ENCODE measurements around the gene CHAF1A. TPM values are rescaled to one million over a fixed set of nuclear protein-coding genes. Genes with fewer than 3 reads are reported as not detected.
A peak's percentile ranks its signal among the peaks of the same experiment; 100 is the strongest.

The CHAF1A gene
- total RNA-seq, 3 donors from 2014 or later: 17.3 to 24.9 (median 18.1) TPM

DNA sequence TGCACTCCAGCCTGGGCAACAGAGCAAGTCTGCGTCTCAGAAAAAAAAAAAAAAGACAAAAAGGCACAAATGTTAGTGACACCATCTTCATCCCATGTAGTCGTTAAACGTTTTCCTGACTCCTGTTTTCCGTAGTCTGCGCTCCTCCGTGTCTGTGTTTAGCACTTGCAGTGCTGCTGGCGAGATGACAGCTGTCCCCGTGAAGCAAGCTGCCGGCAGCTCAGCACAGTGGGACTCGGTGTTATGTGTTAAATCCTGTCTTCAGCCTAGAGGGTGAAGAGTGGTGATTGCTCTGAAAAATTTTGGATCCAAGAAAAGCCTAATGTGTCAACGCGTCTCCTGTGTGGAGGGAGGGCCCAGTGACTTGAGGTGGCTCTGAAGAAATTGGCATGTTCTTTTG, 36.8 kb downstream of the CHAF1A start:
- no peak for DNase-seq
- intact Hi-C loops (cut with DNase I, micrococcal nuclease): no loop called here
- TF ChIP-seq CTCF (IDR thresholded peaks at IDR 0.05): no peak
- H3K9me3 ChIP-seq: no peaks in the 10 kb centered on the region
- H3K36me3 ChIP-seq (ENCODE audit: low read depth): no peaks in the 10 kb centered on the region
- no peak overlapping the region for H3K4me3 ChIP-seq
- no peaks in the 10 kb centered on the region for H3K4me1 ChIP-seq (ENCODE audit: low read depth)
- ATAC-seq: no peak

DNA sequence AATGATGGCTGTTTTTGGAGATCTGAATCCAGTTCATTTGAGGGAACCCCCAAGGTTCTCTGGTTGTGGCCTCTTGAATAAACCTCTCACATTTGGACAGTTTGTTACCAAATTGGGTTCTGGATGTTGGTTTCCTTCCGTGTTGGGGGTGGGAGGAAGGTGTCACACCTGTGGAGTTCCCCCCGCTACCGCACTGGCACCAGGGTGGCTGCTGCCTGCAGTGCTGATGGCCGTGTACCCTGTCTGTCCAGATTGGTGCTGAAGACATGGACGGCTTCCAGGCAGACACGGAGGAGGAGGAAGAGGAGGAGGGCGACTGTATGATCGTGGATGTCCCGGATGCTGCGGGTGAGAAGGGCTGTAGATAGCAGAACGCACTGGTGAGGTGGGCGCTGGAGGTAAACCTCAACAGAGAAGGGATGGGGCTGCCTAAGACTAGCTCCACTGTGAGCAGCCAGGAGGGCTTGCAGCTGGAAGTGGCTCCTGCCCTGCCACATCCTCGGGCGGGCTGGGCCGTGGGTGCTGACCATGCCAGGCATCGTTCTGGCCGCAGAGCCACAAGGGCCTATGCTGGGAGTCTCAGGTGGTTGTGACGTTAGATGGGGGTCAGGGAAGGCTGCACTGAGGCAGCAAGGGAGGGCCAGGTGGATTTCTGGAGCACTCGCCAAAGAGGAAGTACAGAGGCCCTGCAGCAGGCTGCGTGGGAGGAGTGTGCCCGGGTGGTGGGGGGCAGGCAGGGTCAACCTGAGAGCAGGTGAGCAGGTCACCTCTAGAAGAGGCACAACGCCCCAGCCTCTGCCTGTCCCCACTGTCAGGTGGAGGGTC, 39.8 kb downstream of the CHAF1A start:
- peaks cover 3% of the 10 kb centered on the region for H3K36me3 ChIP-seq (ENCODE audit: low read depth)
- intact Hi-C loops (cut with DNase I, micrococcal nuclease): no loop called here
- no peak for ATAC-seq
- H3K9me3 ChIP-seq: no peaks in the 10 kb centered on the region
- no peak for TF ChIP-seq CTCF (IDR thresholded peaks at IDR 0.05)
- DNase-seq: no peak
- no peak overlapping the region for H3K4me3 ChIP-seq
- H3K4me1 ChIP-seq (ENCODE audit: low read depth): no peaks in the 10 kb centered on the region

DNA sequence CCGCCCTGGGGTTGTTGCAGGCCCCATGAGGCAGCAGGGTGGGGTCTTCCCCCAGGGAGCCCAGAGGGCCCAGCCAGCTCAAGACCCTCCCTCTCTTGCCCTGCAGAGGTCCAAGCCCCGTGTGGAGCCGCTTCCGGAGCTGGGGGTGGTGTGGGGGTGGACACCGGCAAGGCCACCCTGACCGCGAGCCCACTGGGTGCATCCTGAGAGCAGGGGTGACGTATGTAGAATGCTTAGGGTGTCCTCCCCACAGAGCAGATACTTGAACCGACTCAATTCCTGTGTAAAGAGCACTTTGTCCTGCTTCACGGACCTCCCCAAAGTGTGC, 40.3 kb downstream of the CHAF1A start:
- no peak for ATAC-seq

GRCh38 chr19:4443188-4443587, 40.7 kb downstream of the CHAF1A start:
- Histone ChIP-seq H3K36me3 (ENCODE audit: low read depth) (peaks cover 8% of the 10 kb centered on the region), H3K4me3 (no peak overlapping the region), H3K4me1 (ENCODE audit: low read depth) (no peaks in the 10 kb centered on the region), H3K9me3 (no peaks in the 10 kb centered on the region)
- DNase-seq (no peak), ATAC-seq (no peak)
- intact Hi-C loops (cut with DNase I, micrococcal nuclease): no loop called here
- no peak for TF ChIP-seq CTCF (IDR thresholded peaks at IDR 0.05)

More for the DNA sequence above, 40.3 kb downstream of the CHAF1A start:
- no peak for TF ChIP-seq CTCF (IDR thresholded peaks at IDR 0.05)
- DNase-seq: no peak
- no peaks in the 10 kb centered on the region for H3K9me3 ChIP-seq
- intact Hi-C loops (cut with DNase I, micrococcal nuclease): no loop called here
- no peaks in the 10 kb centered on the region for H3K4me1 ChIP-seq (ENCODE audit: low read depth)
- peaks cover 8% of the 10 kb centered on the region for H3K36me3 ChIP-seq (ENCODE audit: low read depth)
- H3K4me3 ChIP-seq: no peak overlapping the region

GRCh38 chr19:4443966-4444764, 41.7 kb downstream of the CHAF1A start:
- no peak for DNase-seq
- peaks cover 8% of the 10 kb centered on the region for H3K36me3 ChIP-seq (ENCODE audit: low read depth)
- no peak overlapping the region for H3K4me3 ChIP-seq
- H3K9me3 ChIP-seq: no peaks in the 10 kb centered on the region
- TF ChIP-seq CTCF (IDR thresholded peaks at IDR 0.05): no peak
- peak; percentile 4 for ATAC-seq
- intact Hi-C loops (cut with DNase I, micrococcal nuclease): no loop called here
- H3K4me1 ChIP-seq (ENCODE audit: low read depth): no peaks in the 10 kb centered on the region

Measured in mucosa of descending colon (tissue), 3 donors.